Fibroblast of villous mesenchyme (primary cell): ENCODE measurements around the gene ZFP62. TPM values are rescaled to one million over a fixed set of nuclear protein-coding genes. Genes with fewer than 3 reads are reported as not detected.

Experiments
- DNase-seq: peaks from one replicate; pipeline ENCODE4 v3.0.0-alpha.2; 2010; ENCODE audit warnings: low read depth
- H3K4me3 ChIP-seq: 2 replicates; pipeline ENCODE4 v1.5.1; 2011; ENCODE audit warnings: low read depth, mild to moderate bottlenecking, low read length
- total RNA-seq: library from RNA; depleted of rRNA; stranded (reverse); fragments of >200 nt; gene quantifications from 2 replicates; pipeline ENCODE4 v1.2.3, GENCODE V29; 2012
- TF ChIP-seq, protein P1 (sequence below): IDR thresholded peaks from 2 replicates; pipeline ENCODE4 v1.5.1; 2012; ENCODE audit warnings: low read depth, mild to moderate bottlenecking, low read length; ENCODE audit not compliant: insufficient read depth

ZFP62 gene
- total RNA-seq, 1 donor = 12.5 TPM

DNA sequence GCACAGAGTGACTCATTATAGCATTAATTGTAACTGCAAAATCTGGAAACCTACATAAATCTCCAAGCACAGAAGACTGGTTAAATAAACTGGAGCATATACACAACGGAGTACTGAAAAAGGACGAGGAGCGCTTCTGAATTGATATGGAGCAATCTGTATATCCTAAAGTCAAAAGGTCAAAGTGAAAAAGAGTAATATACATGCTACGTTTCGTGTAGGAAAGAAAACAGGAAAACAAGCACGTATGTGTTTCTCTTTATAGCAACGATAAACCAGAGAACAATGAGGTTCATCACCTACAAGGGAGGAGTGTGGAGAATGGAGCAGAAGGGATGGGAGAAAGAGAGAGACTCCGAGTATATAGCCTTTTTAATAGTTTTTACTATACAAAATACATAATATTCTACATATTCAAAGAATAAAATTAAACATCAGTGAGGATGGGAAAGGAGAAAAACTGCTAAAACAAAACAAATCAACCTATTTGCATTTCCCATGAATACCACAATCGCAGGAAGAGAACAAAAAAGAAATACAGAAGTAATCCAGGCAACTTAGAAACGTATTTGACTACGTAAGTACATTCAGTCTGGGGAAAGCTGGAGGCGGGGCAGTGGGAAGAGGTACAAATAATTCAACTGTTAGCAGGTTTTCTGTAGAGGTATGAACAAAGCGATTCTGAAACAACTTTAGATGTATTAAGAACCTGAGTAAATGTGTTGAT, 7.8 kb downstream of the ZFP62 start:
- TF ChIP-seq, protein P1, sequence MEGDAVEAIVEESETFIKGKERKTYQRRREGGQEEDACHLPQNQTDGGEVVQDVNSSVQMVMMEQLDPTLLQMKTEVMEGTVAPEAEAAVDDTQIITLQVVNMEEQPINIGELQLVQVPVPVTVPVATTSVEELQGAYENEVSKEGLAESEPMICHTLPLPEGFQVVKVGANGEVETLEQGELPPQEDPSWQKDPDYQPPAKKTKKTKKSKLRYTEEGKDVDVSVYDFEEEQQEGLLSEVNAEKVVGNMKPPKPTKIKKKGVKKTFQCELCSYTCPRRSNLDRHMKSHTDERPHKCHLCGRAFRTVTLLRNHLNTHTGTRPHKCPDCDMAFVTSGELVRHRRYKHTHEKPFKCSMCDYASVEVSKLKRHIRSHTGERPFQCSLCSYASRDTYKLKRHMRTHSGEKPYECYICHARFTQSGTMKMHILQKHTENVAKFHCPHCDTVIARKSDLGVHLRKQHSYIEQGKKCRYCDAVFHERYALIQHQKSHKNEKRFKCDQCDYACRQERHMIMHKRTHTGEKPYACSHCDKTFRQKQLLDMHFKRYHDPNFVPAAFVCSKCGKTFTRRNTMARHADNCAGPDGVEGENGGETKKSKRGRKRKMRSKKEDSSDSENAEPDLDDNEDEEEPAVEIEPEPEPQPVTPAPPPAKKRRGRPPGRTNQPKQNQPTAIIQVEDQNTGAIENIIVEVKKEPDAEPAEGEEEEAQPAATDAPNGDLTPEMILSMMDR = no peak
- H3K4me3 ChIP-seq = no peak overlapping the region
- DNase-seq = no peak

DNA sequence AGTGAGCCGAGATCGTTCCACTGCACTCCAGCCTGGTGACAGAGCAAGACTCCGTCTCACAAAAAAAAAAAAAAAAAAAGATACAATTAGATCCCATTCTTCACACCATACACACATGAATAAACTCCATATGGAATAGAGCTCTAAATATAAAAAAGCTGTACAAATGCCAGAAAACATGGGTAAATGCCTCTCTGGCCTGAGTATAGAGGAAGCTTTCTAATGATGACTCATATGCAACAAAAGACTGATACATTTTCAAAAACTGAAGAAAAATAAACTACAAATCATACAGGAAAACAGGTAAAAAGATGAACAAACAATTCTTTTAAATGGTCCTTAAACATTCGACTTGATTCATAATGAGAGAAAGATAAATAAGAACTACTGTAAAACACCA, 8.6 kb downstream of the ZFP62 start:
- H3K4me3 ChIP-seq = no peak overlapping the region
- TF ChIP-seq, protein P1 = no peak
- DNase-seq = no peak

DNA sequence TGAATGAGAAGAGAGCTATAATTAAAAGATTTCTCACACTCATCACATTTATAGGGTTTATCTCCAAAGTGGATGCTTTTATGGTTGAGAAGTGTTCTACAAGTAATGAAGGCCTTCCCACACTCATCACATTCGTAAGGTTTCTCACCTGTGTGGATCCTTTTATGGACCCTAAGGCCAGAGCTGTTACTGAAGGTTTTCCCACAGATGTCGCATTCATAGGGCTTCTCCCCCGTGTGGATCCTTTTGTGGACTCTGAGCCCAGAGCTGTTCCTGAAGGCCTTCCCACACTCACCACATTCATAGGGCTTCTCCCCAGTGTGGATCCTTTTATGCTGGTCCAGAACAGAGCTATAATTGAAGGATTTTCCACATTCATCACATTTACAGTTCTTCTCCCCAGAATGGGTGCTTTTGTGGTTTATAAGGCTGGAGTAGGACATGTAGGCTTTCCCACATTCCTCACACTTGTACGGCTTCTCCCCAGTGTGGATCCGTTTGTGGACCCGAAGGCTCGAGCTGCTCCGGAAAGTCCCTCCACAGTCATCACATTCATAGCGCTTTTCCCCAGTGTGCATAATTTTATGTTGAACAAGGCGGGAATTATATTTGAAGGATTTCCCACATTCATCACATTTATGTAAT, 10.5 kb downstream of the ZFP62 start:
- DNase-seq = no peak
- TF ChIP-seq, protein P1 = no peak
- no peak overlapping the region for H3K4me3 ChIP-seq

DNA sequence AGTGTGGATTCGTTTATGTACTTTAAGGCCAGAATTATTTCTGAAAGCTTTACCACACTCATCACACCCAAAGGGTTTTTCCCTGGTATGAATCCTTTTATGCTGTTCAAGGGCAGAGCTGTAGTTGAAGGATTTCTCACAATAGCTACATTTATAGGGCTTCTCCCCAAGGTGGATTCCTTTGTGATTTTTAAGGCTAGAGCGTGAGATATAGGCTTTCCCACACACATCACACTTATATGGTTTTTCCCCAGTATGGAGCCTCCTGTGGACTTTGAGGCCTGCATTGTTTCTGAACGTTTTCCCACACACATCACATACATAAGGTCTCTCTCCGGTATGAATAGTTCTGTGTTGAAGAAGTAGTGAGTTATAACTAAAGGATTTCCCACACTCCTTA, 11.2 kb downstream of the ZFP62 start:
- DNase-seq = no peak
- TF ChIP-seq, protein P1 = no peak
- H3K4me3 ChIP-seq = no peak overlapping the region

DNA sequence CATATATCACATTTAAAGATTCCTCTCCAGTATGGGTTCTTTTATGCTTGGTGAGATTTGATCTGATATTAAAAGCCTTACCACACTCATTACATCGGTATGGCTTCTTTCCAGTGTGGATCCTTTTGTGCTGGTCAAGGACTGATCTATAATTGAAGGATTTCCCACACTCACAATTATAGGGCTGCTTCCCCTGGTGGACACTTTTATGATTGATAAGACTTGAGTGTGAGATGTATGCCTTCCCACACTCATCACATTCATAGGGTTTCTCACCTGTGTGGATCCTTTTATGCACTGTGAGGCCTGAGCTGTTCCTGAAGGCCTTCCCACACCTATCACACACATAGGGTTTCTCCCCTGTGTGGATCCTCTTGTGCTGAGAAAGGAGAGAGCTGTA, 12.2 kb downstream of the ZFP62 start:
- TF ChIP-seq, protein P1 = no peak
- no peak for DNase-seq
- H3K4me3 ChIP-seq = no peak overlapping the region

DNA sequence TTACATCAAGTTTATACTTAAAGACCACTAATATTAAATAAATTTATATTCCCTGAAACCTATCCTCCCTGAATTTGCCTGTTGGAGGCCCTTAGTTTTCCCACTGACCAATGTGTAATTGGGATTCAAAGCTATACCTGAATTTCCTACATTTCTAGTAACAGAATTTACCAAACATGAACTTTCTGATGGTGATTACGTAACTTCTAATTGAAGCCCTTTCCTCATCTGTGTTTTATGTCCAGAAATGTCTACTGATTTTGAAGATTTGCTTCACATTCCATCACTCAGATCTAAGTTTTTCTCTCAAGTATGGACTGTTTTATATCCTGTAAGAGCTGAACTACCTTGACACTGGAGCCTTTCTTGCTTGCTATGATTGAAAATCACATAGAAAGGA, 12.8 kb downstream of the ZFP62 start:
- TF ChIP-seq, protein P1 = no peak
- H3K4me3 ChIP-seq = no peak overlapping the region
- DNase-seq = no peak
